NCI-H526 treated with DMSO at 0.1 percent for 48 hours (cell line): ENCODE results near the gene SELPLG.
"Not testable (repeated sequence)": the region's sequence is repeated elsewhere in the genome, so short reads cannot be mapped to it uniquely, and the experiment has no call there.

Experiments
- DNase-seq: peaks from one replicate; lab custom pipeline; 2025; lab: John Stamatoyannopoulos, UW

Gene SELPLG

DNA sequence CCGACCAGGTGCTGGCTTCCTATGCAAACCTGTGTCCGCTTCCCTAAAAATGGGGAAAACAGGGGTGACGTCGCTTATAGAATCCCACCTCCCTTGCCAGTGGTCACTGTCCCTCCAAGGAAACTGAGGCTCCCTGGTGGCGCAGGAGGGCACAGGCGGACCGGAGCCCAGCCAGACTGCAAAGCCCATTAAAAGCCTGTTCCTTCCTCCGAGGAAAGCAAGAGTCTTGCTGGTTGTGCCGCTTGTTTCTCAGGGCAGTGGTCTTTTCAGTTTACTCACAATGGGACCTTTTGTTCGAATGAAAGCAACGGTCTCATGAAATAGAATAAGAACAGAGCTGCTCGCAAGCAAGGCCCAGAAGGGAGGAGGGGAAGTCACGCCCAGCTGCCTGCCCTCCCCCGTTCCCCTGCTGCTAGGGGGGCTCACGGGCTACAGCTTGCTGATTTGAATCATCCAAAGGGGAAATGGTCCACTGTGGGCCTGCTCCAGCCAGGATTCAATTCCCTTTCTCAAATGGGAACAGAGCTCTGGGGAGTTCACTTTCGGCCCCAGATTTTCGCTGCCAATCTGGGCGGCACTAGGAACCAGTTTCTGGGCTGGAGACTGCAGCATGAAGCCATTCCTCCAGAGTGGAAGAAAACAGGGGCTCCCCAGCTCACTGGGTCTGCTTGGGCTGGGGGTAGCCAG lies 4.6 kb upstream of the SELPLG start:
- peak; percentile 75 for DNase-seq

DNA sequence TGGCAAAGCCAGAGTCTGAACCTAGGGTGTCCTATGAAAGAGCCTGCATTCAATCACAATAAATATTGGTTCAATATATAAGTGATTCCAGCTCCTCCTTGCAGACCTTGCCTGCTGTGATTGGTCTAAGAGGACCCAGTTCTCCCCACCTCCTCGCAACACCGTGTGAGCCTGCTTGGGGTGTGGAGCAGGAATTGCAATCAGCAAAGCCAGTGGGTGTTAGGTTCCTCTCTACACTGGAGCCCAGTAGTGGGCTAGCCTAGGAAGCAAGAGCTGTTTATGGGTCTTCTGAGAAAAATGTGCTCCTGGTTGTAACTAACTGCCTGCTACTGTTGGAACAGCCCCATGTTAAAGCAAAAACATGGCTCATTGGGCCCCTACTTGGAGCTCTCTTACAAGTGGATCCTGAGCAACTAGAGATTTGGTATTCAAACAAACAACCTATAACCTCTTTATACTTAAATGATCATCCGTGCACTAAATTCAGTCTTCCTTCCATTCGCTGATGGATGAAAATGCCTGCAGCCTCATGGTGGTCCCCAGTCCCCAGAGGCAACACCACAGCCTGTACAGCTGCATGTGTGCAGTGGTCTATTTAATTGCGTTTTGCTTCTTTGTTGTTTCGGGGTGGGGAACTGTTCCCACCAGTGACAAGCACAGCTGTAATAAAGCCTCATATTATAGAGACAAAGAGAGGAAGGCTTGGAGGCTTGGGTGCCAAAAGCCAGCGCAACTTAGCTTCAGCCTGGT lies 3.7 kb upstream of the SELPLG start:
- peak; percentile 33 for DNase-seq

DNA sequence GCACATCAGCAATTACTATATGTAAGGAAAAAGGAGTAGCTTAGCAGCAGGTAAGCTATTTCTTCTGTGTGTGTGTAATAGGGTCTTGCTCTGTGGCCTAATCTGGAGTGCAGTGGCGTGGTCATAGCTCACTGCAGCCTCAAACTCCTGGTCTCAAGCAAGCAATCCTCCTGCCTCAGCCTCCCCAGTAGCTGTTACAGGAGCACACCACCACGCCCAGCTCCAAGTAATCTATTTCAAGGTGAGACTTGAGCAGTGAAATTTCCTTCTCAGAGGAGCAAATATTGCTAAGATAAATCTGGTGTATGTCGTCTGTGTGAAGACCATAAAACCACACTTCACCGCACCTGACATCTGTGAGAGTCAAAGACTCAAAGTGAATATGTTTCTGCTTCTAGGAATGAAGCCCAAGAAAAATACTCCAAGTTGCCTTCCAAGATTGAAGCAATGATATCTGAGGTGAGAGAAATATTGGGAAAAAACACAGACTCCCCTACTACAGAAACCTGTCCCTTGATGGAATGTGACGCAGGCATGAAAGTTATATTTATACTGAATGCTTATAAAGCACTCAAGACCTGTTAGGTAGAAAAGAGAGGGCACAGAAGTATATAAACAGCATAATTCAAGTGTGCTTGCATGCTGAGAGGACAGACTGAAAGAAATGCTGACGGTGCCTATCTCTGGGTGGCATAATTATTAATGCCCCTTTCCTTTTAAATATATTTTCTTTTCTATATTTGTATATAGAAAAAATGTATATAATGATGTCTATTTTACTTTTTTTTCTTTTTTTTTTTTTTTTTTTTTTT lies 2.5 kb upstream of the SELPLG start:
- no peak for DNase-seq

DNA sequence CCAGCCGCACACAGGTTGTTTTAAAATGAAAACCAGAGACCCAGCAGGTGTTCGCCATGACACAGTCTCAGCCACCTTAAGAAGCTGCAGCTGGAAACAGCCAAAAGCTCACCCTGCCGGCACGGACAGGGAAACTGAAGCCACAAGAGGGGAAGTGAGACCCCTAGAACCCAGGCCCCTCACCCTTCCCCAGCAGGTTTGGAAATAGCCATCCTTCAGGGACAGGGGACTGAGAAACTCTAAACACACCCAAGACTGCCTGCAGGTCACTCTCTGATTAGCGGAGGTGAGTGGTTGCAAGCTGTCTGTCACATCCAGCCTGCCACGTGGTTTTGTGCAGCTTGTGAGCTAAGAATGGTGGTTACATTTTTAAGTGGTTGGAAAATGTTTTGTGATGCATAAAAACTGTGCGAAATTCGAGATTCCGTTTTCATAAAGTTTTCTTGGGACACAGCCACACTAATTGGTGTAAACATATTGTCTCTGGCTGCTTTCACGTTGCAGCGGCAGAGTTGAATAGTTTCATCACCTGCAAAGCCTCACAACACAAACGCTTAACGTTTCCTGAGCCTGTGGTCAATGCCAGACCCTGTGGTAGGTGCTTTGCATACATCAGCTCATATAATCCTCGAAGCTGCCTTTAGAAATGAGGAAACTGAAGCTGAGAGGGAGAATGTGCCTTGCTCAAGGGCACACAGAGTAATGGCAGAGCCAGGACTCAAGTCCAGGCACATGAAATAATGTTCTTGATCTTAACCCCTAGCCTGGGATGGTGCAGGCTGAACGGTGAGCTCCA lies 1.7 kb upstream of the SELPLG start:
- peak; percentile 92 for DNase-seq

DNA sequence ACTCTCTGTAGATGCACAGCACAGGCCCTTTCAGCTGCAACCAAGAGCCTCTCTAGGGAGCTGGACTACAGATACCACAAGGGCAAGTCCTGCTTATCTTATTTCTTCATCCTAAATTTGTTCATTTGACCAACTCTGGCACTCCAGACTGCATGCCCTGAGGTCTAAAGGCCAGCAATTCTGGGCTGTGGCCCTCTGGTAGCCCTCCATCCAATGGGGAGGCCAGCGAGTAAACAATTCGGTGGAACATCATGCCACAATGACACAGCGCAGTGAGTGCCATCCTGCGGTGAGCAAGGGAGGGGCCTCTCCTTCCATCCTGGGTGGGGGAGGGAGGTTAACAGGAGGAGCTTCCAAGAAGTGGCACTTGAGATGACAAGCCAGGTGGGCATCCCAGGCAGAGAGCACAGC lies 652 bp upstream of the SELPLG start:
- no peak for DNase-seq

DNA sequence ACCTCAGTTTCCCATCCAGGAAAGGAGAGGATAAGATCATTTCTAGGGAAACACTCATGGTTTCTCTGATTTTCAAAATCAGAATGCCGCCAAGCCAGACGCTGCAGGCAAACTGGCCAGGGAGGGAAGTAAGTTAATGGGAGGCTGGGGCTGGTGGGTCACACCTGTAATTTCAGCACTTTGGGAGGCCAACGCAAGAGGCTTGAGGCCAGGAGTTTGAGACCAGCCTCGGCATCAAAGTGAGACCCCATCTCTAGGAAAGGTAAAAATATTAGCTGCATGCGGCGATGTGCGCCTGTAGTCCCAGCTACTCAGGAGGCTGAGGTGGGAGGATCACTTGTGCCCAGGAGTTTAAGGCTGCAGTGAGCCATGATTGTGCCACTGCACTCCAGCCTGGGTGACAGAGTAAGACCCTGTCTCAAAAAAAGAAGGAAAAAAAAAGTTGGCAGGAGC lies 587 bp downstream of the SELPLG start:
- no peak for DNase-seq

DNA sequence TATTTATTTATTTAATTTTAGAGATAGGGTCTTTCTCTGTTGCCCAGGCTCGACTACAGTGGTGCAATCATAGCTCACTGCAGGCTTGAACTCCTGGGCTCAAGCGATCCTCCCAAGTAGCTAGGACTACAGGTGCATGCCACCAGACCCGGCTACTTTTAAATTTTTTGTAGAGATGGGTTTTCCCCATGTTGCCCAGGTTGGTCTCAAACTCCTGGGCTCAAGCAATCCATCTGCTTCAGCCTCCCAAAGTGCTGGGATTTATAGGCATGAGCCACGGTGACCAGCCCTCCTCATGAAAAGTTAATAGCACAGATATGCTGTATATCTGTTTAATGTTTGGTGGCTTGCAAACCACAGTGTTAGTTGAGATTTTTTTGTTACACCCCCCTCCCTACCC lies 2.4 kb downstream of the SELPLG start:
- not testable (repeated sequence) for DNase-seq

DNA sequence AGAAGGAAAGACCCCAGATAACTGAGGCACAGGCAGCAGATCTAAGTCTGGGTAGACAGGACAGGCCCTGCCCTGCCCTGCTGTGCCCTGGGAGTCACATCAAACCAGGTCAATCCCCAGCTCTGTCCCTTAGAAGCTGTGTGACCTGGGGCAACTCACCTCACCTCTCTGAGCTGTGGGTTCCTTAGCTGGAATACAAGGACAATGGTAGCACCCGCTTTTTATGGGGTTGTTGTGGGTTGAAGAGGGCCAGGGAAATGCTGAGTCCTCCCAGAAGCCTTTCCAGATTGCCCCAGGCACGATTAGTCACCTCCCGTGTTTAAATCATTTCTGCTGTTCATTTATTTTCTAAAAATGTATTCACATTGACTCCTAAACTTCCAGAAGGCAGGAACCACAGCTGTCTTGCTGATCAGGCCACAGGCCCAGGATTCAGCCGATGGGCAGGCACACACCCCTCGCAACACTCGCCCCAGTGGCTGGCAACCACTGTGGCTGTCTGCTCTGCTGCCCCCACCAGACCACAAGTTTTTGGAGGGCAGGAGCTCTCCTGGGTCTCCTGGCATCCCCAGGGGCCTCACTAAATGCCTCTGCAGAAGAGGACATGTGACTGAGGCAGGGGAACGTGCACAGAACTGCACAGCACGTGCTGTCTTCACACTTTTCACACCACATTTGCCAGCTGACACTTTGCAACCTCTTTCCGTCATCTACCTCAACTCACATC lies 3.0 kb downstream of the SELPLG start:
- no peak for DNase-seq

DNA sequence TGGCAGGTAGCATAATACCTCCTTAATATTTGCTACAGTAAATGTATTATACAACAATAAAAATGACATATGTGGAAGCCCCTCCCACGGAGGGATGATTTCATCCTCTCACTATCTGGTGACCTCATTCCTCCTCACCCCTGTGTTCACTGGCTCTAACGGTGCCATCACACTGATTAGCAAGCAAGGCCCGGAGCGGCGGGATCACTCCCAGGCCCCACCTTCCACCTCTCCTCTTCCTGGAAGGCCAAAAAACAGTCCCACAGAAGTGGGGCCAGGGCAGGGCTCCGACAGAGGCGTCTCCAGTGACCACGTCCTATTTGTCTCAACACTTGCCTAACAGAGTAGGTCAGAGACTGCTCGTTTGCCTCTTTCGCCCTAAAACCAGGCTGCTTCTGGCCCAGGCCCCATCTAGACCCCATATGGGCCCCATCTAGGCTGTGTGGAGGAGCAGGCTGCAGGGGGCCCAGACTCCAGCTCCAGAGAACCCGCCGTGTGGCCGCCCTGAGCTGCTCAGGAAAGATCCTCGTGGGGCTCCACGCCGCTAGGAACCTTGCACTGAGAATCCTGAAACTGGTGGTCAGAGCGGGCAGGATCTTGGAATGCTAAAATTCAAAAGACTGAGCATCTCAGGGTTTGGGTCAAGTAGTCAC lies 3.7 kb downstream of the SELPLG start:
- DNase-seq = no peak

DNA sequence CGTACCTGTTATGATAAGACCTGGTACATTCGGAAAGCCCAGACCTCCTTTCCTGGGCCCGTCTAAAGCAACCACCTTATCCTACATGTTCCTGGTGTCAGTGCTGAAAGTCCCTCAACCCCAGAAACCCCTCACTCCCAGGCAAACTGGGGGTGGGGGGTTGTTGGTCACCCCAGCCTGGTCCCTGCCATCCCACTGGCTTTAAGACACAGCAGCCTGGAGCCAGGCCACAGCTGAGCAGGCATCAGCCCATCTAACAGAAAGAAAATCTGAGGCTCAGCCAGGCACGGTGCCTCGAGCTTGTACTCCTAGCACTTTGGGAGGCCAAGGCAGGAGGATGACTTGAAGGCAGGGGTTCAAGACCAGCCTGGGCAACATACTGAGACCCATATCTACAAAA lies 4.5 kb downstream of the SELPLG start:
- no peak for DNase-seq

DNA sequence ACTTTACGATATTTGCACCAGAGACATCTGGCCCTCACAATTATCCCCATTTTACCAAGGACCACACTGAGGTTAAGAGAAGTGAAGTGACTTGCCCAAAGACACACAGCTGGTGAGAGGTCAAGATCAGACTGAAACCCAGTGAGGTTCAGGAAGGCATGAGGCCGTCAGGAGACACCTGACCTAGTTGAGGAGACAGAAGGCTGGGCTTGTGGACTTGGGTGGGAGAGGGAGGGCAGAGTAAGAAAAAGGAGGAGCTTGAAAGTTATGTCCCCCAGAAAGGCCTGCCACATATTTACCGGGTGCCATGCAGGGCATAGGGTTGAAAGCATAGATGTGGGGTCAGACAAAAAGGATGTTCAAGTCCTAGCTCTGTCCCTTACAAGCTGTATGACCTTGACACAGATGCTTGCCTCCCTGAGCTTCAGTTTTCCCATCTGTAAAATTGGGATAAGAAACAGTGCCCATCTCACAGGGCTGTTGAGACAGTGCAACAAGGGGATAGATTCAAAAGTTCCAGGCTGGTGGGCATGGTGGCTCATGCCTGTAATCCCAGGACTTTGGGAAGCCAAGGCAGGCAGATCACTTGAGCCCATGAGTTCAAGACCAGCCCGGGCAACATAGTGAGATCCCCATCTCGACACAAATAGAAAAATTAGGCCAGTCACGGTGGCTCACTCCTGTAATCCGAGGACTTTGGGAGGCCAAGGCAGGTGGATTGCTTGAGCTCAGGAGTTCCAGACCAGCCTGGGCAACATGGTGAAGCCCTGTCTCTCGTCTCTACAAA lies 6.4 kb downstream of the SELPLG start:
- DNase-seq = no peak

DNA sequence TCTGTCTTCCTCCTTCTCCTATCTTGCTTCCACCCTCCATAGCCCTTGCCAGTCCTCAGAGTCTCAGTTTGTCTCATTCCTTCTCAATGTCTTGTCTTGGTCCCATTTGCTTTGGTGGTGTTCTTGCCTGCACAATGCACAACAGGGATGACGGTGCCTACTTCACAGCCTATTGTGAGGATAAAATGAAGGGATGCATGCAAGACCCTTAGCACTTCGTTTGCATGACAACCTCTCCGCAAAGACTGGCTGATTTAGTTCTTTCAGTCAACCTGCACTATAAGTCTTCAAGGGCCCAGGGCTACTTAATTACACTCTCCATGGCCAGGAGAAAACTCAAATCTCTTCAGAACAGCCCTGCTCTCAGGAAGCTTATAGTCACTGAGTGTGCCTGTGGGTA lies 8.5 kb downstream of the SELPLG start:
- DNase-seq = no peak

DNA sequence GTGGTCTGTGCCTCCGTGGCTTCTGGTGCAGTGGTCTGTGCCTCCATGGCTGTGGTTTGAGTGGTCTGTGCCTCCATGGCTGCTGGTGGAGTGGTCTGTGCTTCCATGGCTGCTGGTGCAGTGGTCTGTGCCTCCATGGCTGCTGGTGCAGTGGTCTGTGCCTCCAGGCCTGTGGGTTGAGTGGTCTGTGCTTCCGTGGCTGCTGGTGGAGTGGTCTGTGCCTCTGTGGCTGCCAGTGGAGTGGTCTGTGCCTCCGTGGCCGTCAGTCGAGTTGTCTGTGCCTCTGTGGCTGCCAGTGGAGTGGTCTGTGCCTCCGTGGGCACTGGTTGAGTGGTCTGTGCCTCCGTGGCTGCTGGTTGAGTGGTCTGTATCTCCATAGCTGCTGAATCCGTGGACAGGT lies 10.1 kb downstream of the SELPLG start:
- no peak for DNase-seq

DNA sequence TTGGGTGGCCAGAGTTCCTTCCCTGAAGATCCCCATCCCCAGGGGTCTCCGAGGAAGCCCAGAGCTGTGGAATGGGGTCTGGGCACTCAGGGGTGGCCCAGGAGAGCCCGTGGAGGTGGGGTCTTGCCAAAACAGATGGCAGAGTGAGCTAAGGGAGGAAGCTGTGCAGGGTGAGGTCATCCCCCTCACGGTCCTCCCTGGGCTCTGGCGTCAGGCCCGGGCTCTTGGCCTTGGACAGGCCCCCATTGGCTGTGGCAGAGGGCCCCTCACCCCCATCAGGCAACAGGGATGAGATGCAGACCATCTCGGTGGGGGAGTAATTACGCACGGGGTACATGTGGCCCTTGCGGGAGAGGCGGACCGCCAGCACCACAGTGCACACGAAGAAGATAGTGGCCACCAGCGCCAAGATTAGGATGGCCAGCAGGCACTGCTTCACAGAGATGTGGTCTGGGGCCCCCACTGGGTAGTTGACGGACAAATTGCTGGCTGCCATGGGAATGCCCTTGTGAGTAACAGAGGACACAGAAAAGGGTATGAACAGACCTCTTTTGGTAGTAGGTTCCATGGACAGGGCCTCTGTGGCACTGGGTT lies 10.7 kb downstream of the SELPLG start:
- DNase-seq = no peak

DNA sequence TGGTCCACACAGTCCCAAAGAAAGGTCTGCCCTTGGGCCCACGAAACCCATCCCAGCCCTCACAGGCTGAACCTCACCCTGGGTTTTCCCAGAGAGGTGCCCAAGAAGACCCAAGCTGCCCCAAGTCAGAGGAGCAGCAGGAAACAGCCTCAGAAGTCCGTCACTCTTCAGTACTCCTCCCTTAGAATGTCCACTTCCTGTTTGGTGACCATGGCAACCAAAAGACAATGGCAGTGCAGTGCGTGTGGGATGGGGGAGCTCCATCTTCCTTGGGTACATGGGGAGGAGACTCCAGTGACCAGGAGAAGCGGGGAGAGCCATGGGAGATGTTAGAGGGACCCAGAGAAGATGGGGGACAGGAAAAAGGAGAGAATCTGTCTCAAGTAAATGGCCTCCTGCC lies 11.3 kb downstream of the SELPLG start:
- no peak for DNase-seq

DNA sequence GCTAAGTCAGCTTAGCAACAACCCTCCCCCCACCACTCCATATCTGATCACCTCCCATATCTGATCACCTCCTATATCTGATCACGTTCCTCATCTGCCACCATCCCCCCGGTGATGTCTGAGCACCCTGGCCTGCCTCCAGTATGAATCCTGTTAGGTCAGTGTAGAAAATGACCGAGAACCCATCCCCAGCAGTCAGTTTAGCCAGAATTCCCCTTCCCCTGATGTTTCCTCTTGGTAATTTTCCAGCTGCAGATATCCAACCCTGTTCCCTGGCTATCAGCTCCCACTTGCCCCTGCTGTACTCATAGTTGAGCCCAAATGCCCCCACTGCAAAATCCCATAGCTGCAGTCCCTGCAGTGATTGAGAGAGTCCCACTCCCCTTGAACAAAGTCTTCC lies 12.5 kb downstream of the SELPLG start:
- no peak for DNase-seq

DNA sequence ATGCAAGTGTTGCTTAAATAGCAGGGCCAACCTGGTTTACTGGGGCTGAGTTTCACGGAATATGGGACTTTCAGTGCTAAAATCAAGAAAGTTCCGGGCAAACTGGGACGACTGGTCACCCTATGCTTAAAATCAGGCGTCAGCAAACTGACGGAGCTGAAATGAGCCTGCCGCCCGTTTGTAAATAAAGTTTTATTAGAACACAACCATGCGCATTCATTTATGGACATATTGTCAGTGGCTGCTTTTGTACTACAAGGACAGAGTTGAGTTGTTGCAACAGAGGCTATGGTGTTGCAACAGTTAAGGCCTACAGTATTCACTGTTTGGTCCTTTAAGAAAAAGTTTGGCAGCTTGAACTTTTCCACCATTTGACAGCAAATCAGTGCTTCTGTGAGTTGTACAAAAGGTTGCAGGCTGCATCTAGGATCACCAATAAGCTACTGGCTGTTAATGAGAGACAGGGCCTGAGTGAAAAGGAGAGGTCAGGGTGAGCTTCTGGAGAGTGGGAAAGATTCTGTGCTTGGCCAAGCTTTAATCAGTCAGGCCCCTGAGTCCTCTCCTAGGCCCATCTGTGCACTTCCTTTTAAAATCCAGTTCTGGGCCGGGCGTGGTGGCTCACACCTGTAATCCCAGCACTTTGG lies 13.3 kb downstream of the SELPLG start:
- DNase-seq = no peak

DNA sequence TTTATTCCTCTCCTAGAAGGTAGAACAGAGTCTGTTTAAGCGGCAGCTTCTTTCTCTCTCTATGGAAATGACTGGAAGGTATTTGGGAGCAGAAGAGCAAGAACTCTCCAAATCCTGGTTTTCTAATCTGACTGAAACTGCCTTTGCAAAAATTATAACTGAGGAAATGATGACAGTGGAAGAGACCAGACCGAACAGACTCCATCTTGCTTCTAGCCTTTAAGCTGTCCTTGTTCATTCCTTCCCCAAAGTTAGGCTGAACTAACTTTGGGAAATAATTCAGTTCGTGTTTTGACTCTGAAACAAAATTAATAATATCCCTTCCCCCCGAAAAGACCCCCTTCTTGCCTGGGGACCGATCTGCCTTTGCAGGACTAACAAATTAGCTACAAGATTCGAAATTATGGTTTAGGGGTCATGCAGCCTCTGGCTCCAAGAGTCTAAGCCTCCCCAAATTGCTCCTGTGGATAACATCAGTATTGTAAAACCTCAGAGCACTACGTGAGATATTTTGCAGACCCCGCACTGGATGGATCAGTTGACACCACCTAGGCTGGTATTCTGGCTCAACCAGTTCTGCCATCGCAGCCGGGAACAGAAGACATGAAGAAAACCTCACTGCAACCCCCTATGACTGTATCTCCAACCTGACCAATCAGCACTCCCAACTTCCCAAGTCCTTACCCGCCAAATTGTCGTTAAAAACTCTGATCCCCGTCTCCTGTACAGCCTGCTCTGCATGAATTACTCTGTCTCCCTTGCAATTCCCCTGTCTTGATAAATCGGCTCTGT lies 14.1 kb downstream of the SELPLG start:
- no peak for DNase-seq
